Hindlimb muscle (tissue), 1 donor: Measurements from ENCODE around the gene CGB1. TPM values are rescaled to one million over a fixed set of nuclear protein-coding genes. Genes with fewer than 3 reads are reported as not detected.
"Not testable (repeated sequence)": the region's sequence is repeated elsewhere in the genome, so short reads cannot be mapped to it uniquely, and the experiment has no call there.

Source experiments
- DNase-seq: peaks from one replicate; pipeline ENCODE4 v3.0.0-alpha.2; 2013
- polyA plus RNA-seq: library from polyadenylated mRNA; unstranded; fragments of 120-200 nt; gene quantifications from one replicate; pipeline ENCODE4 v1.2.1, GENCODE V29; 2013; ENCODE audit not compliant: insufficient read length

The CGB1 gene
- polyA plus RNA-seq, 1 donor = not detected

DNA sequence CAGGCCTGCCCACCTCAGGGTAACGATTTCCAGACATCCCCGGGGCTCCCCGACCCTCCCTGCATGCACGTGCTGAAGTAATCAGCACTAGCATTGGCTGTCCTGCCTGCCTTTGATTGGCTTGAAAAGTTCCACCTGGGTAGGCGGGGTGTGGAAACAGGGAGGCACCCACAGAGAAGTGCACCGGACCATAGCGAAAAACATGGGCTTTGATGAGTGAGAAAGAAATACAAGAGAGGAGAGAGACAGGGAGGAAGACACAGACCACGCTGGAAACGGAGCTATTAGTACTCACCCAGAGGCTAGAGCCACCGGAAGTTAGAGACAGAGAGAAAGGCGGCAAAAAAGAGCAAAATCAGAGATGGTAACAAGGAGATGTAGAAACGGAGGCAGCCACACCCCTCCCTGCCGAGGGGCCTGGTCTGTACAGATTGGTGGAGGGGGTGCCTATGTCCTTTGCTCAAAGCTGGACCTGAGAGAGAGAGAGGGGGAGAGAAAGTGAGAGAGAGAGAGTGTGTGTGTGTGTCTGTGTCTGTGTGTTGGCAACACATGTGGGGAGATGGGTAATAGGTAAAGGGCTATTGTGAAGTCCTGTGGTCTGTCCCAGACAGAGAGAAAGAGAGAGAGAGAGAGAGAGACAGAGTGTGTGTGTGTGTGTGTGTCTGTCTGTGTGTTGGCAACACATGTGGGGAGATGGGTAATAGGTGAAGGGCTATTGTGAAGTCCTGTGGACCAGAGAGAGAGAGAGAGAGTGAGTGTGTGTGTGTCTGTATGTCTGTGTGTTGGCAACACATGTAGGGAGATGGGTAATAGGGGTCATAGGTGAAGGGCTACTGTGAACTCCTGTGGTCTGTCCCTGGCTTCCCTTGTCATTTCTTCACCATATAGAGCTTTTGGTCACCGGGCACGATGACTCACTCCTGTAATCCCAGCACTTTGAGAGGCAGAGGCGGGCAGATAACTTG is 15.5 kb downstream of the CGB1 start:
- no peak for DNase-seq

DNA sequence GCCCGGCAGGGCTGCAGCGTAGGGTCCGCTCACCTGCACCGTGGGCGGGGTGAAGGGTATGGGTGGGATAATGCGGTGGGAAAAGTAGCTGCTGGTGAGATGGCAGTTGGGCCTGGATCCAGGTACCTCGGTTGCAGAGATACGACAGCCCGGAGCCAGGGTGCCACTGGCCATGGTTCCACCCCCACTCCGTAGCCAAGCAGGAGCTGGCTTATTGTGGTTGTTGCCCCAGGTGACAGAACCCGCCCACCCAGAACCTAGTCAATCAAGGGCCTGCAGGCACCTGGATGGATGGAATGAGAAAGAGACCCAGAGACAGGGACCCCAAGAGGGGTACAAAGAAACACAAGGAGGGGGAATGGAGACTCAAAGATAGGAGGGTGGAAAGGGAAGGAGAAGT is 16.4 kb downstream of the CGB1 start:
- DNase-seq = no peak

DNA sequence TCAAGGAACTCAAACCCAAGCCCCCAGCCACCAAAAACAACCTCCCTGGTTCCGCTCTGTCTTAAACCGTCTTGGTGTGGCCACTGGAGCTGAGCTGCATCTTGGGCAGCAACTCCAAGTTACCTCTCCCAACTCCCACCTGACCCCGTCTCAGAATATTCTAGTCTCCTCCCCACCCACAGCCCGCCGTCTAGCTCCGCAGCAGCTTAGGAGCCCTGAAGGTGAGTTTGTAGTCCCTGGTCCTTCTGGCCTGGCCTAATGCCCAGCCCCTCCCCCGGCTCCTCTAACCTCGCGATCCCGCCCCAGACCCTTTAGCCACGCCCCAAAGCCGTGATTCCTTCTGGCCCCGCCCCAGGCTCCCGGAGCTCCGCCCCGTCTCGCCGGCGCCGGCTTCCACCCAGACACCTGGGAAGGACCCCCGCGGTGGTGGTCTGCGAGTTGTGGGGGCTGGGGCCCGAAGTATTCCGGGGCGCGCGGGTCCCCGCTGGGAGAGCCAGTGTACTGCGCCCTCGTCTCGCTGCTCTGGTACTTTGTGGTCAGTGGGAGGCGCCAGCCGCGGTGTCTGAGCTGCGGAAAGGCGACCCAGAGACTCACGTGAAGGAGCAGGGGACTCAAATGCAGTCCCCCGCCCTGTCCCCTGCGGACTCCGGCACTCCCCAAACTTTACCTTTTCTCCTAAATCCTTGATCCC is 17.3 kb downstream of the CGB1 start:
- no peak for DNase-seq

- not testable (repeated sequence) for DNase-seq
These were observed 18.1 kb downstream of the CGB1 start for GRCh38 chr19:49018388-49019241.

- DNase-seq = peak; percentile 38
These were observed 18.9 kb downstream of the CGB1 start for GRCh38 chr19:49017666-49018351.

DNA sequence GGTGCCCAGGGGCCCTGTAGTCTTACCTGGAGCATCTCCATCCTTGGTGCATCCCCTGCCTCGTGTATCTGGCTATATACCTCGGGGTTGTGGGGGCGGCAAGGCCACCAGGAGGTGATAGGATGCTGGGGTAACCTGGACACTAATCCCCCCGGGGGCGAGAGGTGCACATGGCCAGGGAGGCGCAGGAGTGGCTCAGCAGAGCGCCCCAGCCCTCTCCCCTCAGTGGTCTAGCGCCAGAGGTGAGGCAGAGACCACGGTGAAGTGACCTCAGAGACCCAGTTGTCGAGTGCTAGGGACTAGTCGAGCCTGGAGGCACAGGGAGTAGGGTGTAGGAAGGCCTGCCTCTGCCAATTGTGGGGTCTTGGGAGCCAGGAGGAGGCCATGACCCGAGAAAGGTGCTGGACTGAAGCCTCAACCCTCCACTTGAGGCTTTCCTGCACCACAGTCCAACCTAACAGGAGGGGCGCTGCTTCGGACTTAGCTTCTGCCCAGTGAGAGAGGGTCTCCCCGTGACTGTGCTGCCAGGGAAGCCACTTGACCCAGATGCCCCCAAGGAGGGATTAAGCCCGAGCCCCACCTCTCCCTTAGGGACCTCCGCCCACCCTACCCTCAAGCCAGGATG is 19.5 kb downstream of the CGB1 start, which contains the start of gene LHB:
LHB (minus strand) TSS at position 51 of the 625 bp plus-strand sequence; CDS start at position 41, 10 bp downstream.
- no peak for DNase-seq

- no peak for DNase-seq
These were observed 20.4 kb downstream of the CGB1 start for GRCh38 chr19:49016067-49016839.

- DNase-seq = no peak
These were observed 21.8 kb downstream of the CGB1 start for GRCh38 chr19:49014870-49015255.

- DNase-seq = no peak
These were observed 22.4 kb downstream of the CGB1 start for GRCh38 chr19:49014123-49014869.

DNA sequence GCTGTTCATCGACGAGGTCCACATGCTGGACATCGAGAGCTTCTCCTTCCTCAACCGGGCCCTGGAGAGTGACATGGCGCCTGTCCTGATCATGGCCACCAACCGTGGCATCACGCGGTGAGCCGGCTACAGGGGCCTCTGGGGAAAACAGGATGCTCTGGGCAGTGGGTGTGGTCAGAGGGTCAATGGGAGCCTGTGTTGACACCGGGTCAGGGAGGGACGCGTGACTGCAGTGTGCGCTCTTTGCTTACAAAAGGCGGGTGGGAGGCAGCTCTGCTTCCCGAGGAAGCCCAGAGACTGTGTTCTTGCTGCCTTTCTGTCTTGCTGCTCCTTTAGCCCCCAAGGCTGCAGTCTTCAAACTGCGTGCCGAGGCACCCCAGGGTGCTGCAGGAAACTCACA is 25.5 kb downstream of the CGB1 start:
- DNase-seq = no peak

DNA sequence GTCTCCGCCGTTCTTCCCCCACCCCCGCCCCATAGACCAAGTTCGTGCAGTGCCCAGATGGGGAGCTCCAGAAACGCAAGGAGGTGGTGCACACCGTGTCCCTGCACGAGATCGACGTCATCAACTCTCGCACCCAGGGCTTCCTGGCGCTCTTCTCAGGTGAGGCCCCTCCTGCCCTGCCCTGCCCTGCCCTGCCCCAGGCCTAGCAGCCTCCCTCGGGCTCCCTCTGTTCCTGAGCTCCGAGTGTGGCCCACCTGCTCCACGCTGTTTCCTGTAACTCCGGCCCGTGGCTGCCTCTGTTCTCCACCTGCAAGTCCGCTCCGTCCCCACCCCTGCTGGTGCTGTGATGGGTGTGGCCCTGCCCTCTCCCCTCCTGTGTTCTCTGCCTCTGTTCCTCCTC is 26.2 kb downstream of the CGB1 start:
- no peak for DNase-seq

DNA sequence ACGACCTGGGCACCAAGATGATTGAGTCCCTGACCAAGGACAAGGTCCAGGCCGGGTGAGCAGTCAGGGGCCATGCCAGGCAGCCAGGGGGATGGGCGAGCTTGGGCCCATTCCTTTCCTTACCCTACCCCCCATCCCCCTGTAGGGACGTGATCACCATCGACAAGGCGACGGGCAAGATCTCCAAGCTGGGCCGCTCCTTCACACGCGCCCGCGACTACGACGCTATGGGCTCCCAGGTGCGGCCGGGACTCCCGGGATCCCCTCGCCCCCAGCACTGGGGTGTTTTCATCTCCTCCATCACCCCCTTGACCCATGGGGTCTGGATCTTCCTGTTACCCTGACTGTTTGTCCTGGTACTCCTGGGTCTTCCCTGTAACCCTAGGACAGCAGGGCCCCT is 26.9 kb downstream of the CGB1 start:
- no peak for DNase-seq

DNA sequence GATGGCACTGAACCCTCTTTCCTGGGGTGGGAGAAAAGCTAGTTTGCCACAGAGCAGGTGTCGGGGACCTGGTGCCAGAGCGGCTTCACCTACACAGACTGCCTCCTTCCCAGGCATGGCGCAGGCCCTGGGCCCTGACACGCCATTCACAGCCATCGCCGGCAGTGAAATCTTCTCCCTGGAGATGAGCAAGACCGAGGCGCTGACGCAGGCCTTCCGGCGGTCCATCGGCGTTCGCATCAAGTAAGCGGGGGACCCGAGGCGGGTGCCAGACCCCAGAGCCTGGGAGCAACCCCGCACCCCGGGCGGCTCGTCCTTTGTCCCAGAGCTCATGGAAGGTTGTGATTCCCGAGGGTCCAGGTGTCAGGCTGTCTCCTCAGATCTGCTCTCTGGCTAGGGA is 29.8 kb downstream of the CGB1 start:
- DNase-seq = no peak

DNA sequence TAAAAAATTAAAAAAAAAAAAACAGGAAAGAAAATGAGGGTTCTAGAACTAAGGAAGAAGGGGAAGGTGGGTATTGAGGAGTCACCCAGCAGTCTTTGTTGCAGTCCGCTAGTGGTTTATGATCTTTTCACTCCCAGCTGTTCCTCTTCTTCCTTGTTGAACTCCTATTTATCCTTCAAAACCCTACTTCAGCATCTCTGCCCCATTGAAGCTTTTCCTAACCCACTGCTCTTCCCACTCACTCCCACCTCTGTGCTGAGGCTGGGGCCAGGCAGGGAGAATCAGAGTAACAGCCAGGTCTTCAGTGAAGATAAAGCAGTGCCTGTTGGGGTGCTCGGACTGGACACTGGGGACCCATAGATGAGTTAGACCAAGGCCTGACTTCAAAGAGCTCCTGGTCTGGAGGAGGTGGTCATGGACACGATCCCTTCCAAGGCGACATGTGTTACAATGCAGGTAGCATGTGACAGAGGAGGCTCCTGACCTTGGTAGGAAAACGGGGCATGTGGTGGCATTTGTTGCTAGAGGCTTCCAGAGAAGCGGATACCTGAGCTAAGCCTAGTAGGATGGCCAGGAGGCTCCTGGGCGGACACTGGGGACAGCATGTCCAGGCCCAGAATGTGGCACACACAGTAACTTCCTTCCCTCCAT is 31.6 kb downstream of the CGB1 start:
- DNase-seq = no peak

- no peak for DNase-seq
These were observed 32.6 kb downstream of the CGB1 start for GRCh38 chr19:49004133-49004532.

DNA sequence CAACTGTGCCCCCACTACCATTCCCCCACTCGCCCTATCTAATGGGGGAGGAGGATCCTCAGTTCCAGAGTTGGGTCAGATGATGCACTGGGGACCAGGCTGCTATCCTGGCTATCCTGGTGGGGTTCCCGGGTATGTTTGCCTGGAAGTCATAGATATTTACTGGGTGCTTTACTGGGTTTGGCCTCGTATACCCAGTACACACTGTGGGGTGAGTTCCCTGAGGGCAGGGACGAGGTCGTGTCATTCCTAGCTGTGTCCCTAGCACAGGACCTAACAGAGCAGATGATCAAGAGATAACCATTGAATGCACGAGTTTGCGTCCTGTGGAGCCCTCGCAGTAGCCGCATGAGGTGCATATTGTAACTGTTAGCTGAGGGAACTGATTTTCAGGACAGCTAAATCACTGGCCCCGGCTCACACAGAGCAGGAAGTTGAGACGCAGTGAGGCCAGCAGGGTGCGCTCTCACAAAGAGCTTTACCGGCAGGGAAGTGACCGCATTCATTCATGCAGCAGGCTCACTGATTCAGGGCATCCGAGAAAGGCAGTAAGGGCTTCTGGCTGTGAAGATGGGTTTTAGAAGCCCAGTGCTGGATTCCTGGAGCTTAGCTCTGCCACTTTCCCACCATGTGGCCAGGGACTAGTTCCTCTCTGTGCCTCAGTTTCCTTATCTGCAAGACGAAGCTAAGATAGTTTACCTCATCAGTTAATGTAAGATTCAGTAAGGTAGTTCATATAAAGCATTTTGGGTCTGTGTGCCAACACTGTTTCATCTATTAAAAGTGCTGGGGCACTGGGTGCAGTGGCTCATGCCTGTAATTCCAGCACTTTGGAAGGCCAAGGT is 37.0 kb downstream of the CGB1 start:
- no peak for DNase-seq

- no peak for DNase-seq
These were observed 38.7 kb downstream of the CGB1 start for GRCh38 chr19:48997972-48998371.

- no peak for DNase-seq
These were observed 42.7 kb downstream of the CGB1 start for GRCh38 chr19:48994035-48994386.
